ENCODE results near the gene MRPL41. TPM values are rescaled to one million over a fixed set of nuclear protein-coding genes. Genes with fewer than 3 reads are reported as not detected.
"Not testable (repeated sequence)": the region's sequence is repeated elsewhere in the genome, so short reads cannot be mapped to it uniquely, and the experiment has no call there.

MRPL41 gene
- 20.0 TPM for total RNA-seq

DNA sequence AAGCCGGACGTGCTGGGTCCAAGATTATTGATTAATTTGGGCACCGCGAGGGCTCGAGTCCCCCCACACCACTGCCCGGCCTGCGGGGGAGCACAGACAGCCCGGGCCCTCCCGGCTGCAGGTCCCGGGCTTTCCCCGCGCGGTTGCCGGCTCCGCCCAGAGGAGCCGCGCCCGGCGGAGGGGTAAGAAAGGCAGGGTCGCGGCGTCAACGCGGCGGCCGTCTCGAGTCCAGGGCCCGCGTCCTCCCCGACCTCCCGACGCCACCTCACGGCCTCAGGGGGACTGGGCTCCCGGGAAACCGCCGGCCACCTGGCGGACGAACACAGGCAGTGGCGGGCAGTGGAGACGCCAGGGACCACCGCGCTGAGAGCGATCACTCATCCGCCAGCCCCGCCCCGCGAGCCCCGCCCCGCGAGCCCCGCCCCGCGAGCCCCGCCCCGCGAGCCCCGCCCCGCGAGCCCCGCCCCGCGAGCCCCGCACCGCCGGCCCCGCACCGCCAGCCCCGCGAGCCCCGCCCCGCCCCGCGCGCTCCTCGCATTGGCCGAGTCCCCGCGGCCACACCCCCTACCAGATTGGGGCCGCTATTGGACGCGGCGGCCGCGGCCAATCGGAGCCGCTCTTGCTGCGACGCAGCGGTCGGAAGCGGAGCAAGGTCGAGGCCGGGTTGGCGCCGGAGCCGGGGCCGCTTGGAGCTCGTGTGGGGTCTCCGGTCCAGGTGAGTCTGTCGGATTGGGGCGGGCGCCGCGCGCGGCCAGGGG, at the start of gene MRPL41:
Gene MRPL41, plus strand, starts transcription at position 616 of the 758 bp plus-strand sequence. CDS start 203 bp downstream, outside the sequence.
- DNase-seq: peak; percentile 88

DNA sequence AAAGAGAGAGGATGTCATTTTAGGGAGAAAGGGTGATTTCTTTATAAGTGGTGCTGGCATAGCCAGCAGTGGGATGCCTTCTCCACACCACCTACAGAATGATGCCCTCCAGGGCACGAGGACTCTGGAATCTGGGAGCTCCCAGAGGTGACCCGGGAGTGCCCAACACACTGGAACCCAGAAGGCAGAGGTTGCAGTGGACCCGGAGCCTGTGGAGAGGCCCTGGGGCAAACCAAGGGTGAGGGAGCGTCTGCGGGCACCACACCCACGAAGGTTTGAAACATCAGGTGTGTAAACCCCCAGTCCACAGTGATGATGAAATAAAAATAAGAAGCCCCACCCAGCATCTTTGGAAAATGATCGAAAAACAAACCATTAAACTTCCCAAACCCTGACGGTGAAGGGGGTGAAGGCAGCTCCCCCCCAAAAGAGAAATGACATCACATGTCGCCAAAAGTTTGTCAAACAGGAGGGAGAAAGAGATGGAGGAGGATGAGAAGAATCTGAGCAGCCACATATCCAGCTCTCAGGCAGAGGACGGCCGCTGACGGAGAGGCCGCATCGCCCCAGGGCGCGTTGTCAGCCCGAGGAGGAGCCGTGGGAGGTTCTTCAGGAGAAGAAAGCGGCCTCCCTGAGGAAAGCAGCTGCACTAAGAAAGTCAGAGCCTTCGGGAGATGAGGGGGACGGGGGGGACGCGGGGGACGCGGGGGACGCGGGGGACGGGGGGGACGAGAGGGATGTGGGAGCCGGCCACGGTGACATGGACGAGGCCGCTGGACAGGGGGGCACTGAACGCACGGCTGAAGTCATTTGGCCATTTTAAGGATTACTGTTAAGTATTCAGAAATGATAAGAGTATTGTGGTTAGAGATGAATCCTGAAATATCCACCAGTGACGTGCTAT, 49.4 kb upstream of the MRPL41 start:
- no peak for DNase-seq

- no peak for DNase-seq
Measured at GRCh38 chr9:137504432-137504777, 47.3 kb upstream of the MRPL41 start.

DNA sequence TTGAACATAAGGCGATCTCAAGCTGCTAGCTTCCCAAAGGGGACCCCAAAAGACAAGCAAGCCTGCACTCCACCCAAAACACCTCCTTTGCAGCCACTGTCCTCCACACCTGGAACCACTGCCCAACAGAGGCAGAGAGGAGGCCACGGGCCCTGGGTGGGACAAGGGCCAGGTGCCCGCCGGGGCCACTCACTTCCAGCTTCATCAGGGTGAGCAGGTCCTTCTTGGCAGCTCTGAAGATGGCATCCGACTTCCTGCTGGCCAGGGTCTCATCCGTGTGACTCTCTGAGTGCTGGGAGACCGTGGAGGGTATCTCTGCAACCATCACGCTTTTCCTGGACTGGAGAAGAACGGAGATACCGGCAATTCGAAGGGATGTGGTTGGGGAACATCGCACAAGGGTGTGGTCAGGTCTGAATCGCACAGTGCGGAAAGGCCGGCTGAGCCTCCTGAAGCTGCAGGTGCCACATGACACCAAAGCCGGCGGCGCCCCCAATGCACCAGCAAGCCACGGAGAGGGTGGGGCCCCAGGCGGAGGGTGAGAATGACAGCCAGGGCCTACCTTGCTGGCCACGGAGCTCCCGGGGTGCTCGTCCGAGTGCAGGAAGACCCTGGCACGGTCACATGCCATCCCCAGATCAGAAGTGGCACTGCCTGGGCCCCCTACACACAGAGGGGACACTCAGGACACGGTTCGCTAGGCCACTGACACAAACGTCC, 46.1 kb upstream of the MRPL41 start:
- DNase-seq: no peak

GRCh38 chr9:137506274-137506673, 45.4 kb upstream of the MRPL41 start:
- no peak for DNase-seq

DNA sequence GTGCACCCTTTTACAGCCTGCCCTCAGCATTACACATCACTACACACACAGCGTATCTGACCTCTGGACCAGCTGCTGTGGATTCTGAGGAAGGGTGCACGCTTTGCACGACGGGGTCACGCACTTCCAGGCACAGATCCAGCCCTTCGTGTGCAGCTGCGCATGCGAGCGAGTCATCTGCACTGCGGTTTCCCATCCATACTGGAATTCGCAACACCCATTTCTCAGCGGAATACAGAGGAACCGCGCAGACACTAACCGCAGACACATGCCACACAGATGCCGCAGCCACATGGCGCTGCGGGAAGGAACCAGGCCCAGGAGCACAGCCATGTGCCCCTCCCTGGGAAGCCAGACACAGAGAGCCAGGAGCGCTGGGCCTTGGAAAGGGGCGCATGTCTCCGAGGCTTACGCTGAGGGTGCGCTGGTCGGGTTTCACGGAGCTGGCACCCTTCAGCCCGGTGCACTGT, 44.9 kb upstream of the MRPL41 start:
- no peak for DNase-seq

GRCh38 chr9:137509198-137509597, 42.5 kb upstream of the MRPL41 start:
- no peak for DNase-seq

DNA sequence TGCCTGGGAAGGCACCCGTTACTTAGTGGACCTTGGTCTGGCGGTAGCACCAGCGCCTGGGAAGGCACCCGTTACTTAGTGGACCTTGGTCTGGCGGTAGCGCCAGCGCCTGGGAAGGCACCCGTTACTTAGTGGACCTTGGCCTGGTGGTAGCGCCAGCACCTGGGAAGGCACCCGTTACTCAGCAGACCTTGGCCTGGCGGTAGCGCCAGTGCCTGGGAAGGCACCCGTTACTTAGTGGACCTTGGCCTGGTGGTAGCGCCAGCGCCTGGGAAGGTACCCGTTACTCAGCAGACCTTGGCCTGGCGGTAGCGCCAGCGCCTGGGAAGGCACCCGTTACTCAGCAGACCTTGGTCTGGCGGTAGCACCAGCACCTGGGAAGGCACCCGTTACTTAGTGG, 40.6 kb upstream of the MRPL41 start:
- not testable (repeated sequence) for DNase-seq

- no peak for DNase-seq
Measured at GRCh38 chr9:137511758-137512463, 39.8 kb upstream of the MRPL41 start.

GRCh38 chr9:137513136-137513535, 38.5 kb upstream of the MRPL41 start:
- not testable (repeated sequence) for DNase-seq

DNA sequence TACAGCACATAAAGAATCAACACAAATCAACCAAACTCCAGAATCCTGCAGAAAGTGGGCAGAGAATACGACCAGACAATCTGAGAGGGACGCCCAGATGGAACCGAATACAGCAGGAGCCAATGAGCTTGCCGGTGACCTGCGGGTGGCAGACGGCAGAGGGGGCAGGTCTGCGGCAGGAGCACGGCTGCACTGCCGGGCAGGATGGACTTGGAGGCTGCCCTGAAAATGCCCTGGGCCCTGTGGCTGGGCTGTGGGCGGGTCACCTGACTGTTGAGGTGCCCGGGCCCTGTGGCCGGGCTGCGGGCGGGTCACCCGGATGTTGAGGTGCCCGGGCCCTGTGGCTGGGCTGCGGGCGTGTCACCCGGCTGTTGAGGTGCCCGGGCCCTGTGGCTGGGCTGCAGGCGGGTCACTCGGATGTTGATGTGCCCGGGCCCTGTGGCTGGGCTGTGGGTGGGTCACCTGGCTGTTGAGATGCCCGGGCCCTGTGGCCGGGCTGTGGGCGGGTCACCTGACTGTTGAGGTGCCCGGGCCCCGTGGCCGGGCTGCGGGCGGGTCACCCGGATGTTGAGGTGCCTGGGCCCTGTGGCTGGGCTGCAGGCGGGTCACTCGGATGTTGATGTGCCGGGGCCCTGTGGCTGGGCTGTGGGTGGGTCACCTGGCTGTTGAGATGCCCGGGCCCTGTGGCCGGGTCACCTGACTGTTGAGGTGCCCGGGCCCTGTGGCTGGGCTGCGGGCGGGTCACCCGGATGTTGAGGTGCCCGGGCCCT, 37.7 kb upstream of the MRPL41 start:
- not testable (repeated sequence) for DNase-seq

DNA sequence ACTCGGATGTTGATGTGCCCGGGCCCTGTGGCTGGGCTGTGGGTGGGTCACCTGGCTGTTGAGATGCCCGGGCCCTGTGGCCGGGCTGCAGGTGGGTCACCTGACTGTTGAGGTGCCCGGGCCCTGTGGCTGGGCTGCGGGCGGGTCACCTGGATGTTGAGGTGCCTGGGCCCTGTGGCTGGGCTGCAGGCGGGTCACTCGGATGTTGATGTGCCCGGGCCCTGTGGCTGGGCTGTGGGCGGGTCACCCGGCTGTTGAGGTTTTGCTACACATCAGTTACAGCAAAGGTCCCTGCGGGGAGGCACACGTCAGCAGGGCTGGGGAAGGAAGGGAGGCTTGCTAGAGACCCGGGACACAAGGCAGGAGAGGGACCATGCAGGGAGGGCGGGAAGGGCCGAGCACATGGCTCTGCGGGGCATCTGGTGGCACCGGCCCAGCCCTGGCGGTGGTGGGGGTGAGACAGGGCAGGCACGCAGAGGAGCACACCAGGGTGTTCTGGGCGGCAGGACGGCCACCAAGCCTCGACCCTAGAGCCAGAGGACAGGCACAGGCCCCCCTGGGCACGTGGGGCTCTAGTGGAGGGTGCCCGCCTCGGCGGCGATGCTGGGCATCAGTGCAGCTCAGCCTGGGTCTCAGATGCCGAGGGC, 36.9 kb upstream of the MRPL41 start:
- no peak for DNase-seq

GRCh38 chr9:137515338-137515724, 36.3 kb upstream of the MRPL41 start:
- DNase-seq: no peak

GRCh38 chr9:137516144-137516917, 35.3 kb upstream of the MRPL41 start:
- no peak for DNase-seq

DNA sequence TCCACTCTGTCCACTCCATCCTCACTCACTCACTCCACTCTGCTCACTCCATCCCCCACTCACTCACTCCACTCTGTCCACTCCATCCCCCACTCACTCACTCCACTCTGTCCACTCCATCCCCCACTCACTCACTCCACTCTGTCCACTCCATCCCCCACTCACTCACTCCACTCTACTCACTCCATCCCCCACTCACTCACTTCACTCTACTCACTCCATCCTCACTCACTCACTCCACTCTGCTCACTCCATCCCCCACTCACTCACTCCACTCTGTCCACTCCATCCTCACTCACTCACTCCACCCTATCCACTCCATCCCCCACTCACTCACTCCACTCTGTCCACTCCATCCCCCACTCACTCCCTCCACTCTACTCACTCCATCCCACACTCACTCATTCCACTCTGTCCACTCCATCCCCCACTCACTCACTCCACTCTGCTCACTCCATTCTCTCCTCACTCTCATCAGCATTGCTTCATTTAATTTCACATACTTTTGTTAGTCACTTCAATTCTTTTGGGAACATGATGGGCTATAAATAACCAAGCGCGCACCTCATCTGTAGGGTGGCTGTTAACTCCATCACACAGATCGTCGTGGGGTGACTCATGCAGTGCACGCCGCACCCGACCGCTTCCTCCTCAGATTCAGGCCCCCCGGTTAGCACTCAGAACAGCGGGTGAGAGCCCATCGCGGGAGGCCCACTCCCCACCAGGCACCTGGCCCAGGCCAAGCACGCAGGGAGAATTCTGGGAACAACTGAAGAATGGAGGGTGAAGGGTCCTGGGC, 32.8 kb upstream of the MRPL41 start:
- not testable (repeated sequence) for DNase-seq

GRCh38 chr9:137519553-137519952, 32.1 kb upstream of the MRPL41 start:
- DNase-seq: no peak

- no peak for DNase-seq
Measured at GRCh38 chr9:137520614-137521404, 30.9 kb upstream of the MRPL41 start.

DNA sequence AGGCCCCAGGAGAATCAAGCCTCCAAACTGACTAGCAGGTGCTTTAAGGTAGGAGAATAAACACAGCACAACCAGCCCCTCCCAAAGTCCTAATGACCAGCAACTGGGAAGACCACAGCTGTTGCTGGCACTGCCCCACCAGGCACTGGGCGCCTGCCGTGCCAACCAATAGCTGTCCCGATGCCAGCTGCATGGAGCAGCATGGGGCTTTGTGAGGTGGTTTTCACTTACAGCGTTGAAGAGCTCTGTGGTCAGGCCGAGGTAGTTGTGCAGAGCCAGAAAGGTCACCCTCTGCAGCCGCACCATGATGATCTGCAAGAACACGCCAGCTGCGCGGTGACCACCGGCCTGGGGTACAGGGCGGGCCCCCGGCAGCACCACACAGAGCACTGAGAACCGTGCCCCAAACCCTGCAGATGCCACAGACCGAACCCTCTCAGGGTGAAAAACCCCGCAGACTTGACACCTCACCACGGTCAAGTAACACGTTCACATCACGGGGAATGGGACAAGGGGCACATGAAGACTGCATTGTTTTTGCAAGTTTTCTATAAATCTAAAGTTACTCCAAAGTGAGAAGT, 30.2 kb upstream of the MRPL41 start:
- no peak for DNase-seq
